Mesenchymal stem cell (in vitro differentiated cells and primary cell): Measurements from ENCODE around the gene PTPN14.
"Not testable (repeated sequence)": the region's sequence is repeated elsewhere in the genome, so short reads cannot be mapped to it uniquely, and the experiment has no call there.

Experiments
- DNase-seq: peaks from one replicate; pipeline ENCODE4 v3.0.0-alpha.2; 2013
- H2AFZ ChIP-seq: one replicate; pipeline ENCODE4 v1.6.1; 2013; ENCODE audit warnings: low read depth, mild to moderate bottlenecking, control low read depth, inconsistent platforms, low read length, moderate library complexity
- H2AK5ac ChIP-seq: 2 replicates; pipeline ENCODE4 v1.6.1; 2013; ENCODE audit warnings: low read length, moderate library complexity, mild to moderate bottlenecking, inconsistent platforms; ENCODE audit not compliant: severe bottlenecking
- H2BK120ac ChIP-seq: one replicate; pipeline ENCODE4 v1.6.1; 2013; ENCODE audit warnings: low read depth, mild to moderate bottlenecking, inconsistent platforms, low read length, moderate library complexity
- H2BK12ac ChIP-seq, 2 experiments: one replicate each; pipeline ENCODE4 v1.6.1; 2013; ENCODE audit warnings: inconsistent platforms in 2 of 2, low read length in 2 of 2, mild to moderate bottlenecking in 2 of 2, moderate library complexity in 2 of 2, control low read depth in 1 of 2
- H2BK15ac ChIP-seq: one replicate; pipeline ENCODE4 v1.6.1; 2013; ENCODE audit warnings: mild to moderate bottlenecking, low read depth, inconsistent platforms; ENCODE audit not compliant: poor library complexity, severe bottlenecking
- H2BK5ac ChIP-seq: 2 replicates; pipeline ENCODE4 v1.6.1; 2013; ENCODE audit warnings: low read depth, mild to moderate bottlenecking, low read length, control low read depth, inconsistent platforms; ENCODE audit not compliant: poor library complexity, severe bottlenecking
- H3K14ac ChIP-seq, 2 experiments: one replicate each; pipeline ENCODE4 v1.6.1; 2013; ENCODE audit warnings: inconsistent platforms in 2 of 2, low read length in 2 of 2, control low read depth in 1 of 2, mild to moderate bottlenecking in 1 of 2, moderate library complexity in 1 of 2
- H3K18ac ChIP-seq, 2 experiments: one replicate each; pipeline ENCODE4 v1.6.1; 2013; ENCODE audit warnings: inconsistent platforms in 2 of 2, low read length in 2 of 2, control low read depth in 1 of 2, low read depth in 1 of 2, mild to moderate bottlenecking in 1 of 2
- H3K23ac ChIP-seq, 2 experiments: one replicate each; pipeline ENCODE4 v1.6.1; 2013; ENCODE audit warnings: inconsistent platforms in 2 of 2, low read length in 2 of 2, mild to moderate bottlenecking in 2 of 2, moderate library complexity in 2 of 2, control low read depth in 1 of 2
- H3K27ac ChIP-seq: 2 replicates; pipeline ENCODE4 v1.5.1; 2013; ENCODE audit warnings: mild to moderate bottlenecking, moderate library complexity, low read length, control low read depth, inconsistent platforms; ENCODE audit not compliant: poor library complexity, severe bottlenecking
- H3K27me3 ChIP-seq, 2 experiments: 2 replicates each; pipeline versions ENCODE4 v1.6.1 to v1.7.0; 2013; ENCODE audit warnings: low read length in 2 of 2, mild to moderate bottlenecking in 2 of 2, moderate library complexity in 2 of 2, control low read depth in 1 of 2, inconsistent platforms in 1 of 2; ENCODE audit not compliant: control insufficient read depth in 1 of 2, insufficient read depth in 1 of 2
- H3K36me3 ChIP-seq, 2 experiments: 2 replicates each; pipeline versions ENCODE4 v1.6.1 to v1.7.0; 2013; ENCODE audit warnings: low read length in 2 of 2, control low read depth in 1 of 2, inconsistent platforms in 1 of 2, low read depth in 1 of 2, mild to moderate bottlenecking in 1 of 2; ENCODE audit not compliant: insufficient read depth in 2 of 2, control insufficient read depth in 1 of 2
- H3K4ac ChIP-seq, 2 experiments: one replicate each; pipeline ENCODE4 v1.6.1; 2013; ENCODE audit warnings: inconsistent platforms in 2 of 2, low read length in 2 of 2, mild to moderate bottlenecking in 2 of 2, moderate library complexity in 2 of 2, control low read depth in 1 of 2, low read depth in 1 of 2
- H3K4me1 ChIP-seq: 2 replicates; pipeline ENCODE4 v1.6.1; 2013; ENCODE audit warnings: low read depth, low read length, control low read depth; ENCODE audit not compliant: control insufficient read depth, insufficient read depth
- H3K4me2 ChIP-seq: 2 replicates; pipeline ENCODE4 v1.6.1; 2013; ENCODE audit warnings: low read length, mild to moderate bottlenecking, inconsistent platforms; ENCODE audit not compliant: poor library complexity, severe bottlenecking
- H3K4me3 ChIP-seq, 2 experiments: 2 replicates each; pipeline versions ENCODE4 v1.5.1 to v1.7.0; 2013; ENCODE audit warnings: low read length in 2 of 2, mild to moderate bottlenecking in 2 of 2, control low read depth in 1 of 2, low read depth in 1 of 2; ENCODE audit not compliant: insufficient read depth in 1 of 2
- H3K79me1 ChIP-seq: replicated peaks from 2 replicates; pipeline ENCODE4 v1.6.1; 2013; ENCODE audit warnings: mild to moderate bottlenecking, control low read depth, low read length, inconsistent platforms; ENCODE audit not compliant: poor library complexity, severe bottlenecking
- H3K9ac ChIP-seq: 2 replicates; pipeline ENCODE4 v1.7.0; 2013; ENCODE audit warnings: mild to moderate bottlenecking, low read length, moderate library complexity
- H3K9me3 ChIP-seq: 2 replicates; pipeline ENCODE4 v1.7.0; 2013; ENCODE audit warnings: mild to moderate bottlenecking, low read length; ENCODE audit not compliant: control insufficient read depth
- H4K8ac ChIP-seq: one replicate; pipeline ENCODE4 v1.6.1; 2013; ENCODE audit warnings: inconsistent platforms, mild to moderate bottlenecking, low read length, moderate library complexity
- H4K91ac ChIP-seq: one replicate; pipeline ENCODE4 v1.6.1; 2013; ENCODE audit warnings: mild to moderate bottlenecking, low read length, inconsistent platforms
- WGBS: methylation state at CpG from one replicate; pipeline ENCODE4 v1.1.7; 2013; ENCODE audit warnings: mixed read lengths; 5-methylcytosine and 5-hydroxymethylcytosine counted together

The PTPN14 gene

DNA sequence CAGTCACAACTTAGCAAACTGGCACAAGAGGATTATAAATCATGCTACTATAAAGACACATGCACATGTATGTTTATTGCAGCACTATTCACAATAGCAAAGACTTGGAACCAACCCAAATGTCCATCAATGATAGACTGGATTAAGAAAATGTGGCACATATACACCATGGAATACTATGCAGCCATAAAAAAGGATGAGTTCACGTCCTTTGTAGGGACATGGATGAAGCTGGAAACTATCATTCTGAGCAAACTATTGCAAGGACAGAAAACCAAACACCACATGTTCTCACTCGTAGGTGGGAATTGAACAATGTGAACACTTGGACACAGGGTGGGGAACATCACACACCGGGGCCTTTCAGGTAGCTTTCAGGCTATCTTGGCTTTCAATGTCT lies 41.8 kb downstream of the PTPN14 start:
- not testable (repeated sequence) for H2BK120ac ChIP-seq, DNase-seq, H2AFZ ChIP-seq, H3K9ac ChIP-seq, H2BK5ac ChIP-seq, H3K4me2 ChIP-seq, H3K14ac ChIP-seq, H3K18ac ChIP-seq, H2AK5ac ChIP-seq, H3K79me1 ChIP-seq, H4K8ac ChIP-seq, H3K9me3 ChIP-seq, H3K4ac ChIP-seq, H2BK15ac ChIP-seq, H3K23ac ChIP-seq, H3K27ac ChIP-seq, H2BK12ac ChIP-seq, H3K27me3 ChIP-seq, H4K91ac ChIP-seq, H3K4me3 ChIP-seq
- H3K4me1 ChIP-seq: peaks cover 25% of the 10 kb centered on the region
- H3K36me3 ChIP-seq: peaks cover 14 to 16% of the 10 kb centered on the region in 2 experiments
- 100% methylated on average over 3 of the region's 3 CpGs for WGBS

DNA sequence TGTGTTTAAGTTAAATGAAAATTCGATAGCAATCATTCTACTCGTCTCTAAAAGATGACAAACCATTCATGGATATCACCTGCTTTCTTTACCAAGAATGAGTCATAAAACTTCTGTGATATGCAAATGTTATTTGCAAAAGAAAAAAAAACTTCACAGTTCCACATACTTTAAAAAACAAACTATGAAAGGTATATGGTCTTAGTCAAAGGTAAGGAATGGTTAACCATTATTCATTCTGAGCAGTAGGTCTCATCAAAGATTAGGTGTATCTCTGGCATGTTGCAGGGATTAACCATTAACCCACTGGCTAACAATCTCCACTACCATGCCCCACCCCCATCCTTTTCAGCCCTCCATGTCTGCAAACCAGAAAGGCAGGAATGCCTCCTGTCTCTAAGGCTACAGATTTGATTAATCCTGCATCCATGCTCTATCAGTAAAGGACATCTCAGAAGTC lies 44.4 kb downstream of the PTPN14 start:
- H3K27ac ChIP-seq: peak overlapping the region; percentile 88
- H3K4me1 ChIP-seq: peaks cover 23% of the 10 kb centered on the region
- H3K14ac ChIP-seq: no peak overlapping the region
- H3K23ac ChIP-seq: no peak overlapping the region
- DNase-seq: no peak
- no peak overlapping the region for H2BK12ac ChIP-seq
- peaks cover 17 to 18% of the 10 kb centered on the region in 2 experiments for H3K36me3 ChIP-seq
- no peak overlapping the region for H4K91ac ChIP-seq
- no peak overlapping the region for H3K4me3 ChIP-seq
- H4K8ac ChIP-seq: no peak overlapping the region
- H3K79me1 ChIP-seq: no peaks in the 10 kb centered on the region
- no peak overlapping the region for H2BK15ac ChIP-seq
- no peak overlapping the region for H2AK5ac ChIP-seq
- no CpG with 5 or more reads among the region's 2 CpGs for WGBS
- no peak overlapping the region for H2BK120ac ChIP-seq
- no peaks in the 10 kb centered on the region for H3K27me3 ChIP-seq
- H3K18ac ChIP-seq: no peak overlapping the region
- no peaks in the 10 kb centered on the region for H3K9me3 ChIP-seq
- H3K9ac ChIP-seq: no peak overlapping the region
- no peak overlapping the region for H3K4me2 ChIP-seq
- H2BK5ac ChIP-seq: peak overlapping the region; percentile 50
- H2AFZ ChIP-seq: no peak overlapping the region
- no peak overlapping the region for H3K4ac ChIP-seq

DNA sequence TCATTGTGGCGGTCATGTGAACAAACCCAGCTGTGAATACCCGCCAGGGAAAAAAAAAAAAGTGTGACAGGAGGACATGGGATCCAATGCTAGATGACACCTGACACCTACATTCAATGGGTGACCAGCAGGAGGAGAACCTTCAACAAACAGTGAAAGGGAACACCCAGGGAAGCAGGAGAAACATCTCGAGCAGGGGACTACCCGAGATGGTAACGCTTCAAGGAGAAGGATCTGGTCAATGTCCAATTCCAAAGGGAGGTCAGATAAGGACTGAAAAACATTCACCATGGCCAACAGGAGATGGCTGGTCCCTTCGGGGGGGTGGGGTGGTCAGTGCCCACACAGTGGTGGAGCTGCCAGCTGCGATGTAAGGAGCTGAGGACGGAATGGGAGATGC lies 46.3 kb downstream of the PTPN14 start:
- no peaks in the 10 kb centered on the region for H3K79me1 ChIP-seq
- peaks cover 13% of the 10 kb centered on the region in 2 experiments for H3K36me3 ChIP-seq
- H3K4me2 ChIP-seq: no peak overlapping the region
- H2AK5ac ChIP-seq: peak overlapping the region; percentile 46
- no peak overlapping the region for H2BK120ac ChIP-seq
- 93% methylated on average over 8 of the region's 8 CpGs for WGBS
- peak overlapping the region; percentile 88 for H3K27ac ChIP-seq
- peak overlapping the region in 1 of 2 experiments; percentile 32 for H3K4ac ChIP-seq
- H3K4me1 ChIP-seq: peaks cover 21% of the 10 kb centered on the region
- no peak overlapping the region for H3K23ac ChIP-seq
- H4K8ac ChIP-seq: no peak overlapping the region
- no peak overlapping the region for H2BK5ac ChIP-seq
- H2AFZ ChIP-seq: no peak overlapping the region
- no peak overlapping the region for H2BK15ac ChIP-seq
- no peak overlapping the region for H3K18ac ChIP-seq
- no peaks in the 10 kb centered on the region for H3K9me3 ChIP-seq
- no peak overlapping the region for H3K9ac ChIP-seq
- H3K14ac ChIP-seq: no peak overlapping the region
- no peak overlapping the region for H3K4me3 ChIP-seq
- no peak overlapping the region for H2BK12ac ChIP-seq
- no peaks in the 10 kb centered on the region for H3K27me3 ChIP-seq
- DNase-seq: no peak
- H4K91ac ChIP-seq: no peak overlapping the region

GRCh38 chr1:214504330-214504729 lies 47.1 kb downstream of the PTPN14 start:
- H4K8ac ChIP-seq: peak overlapping the region; percentile 35
- WGBS: 92% methylated on average over 4 of the region's 5 CpGs
- H3K4me1 ChIP-seq: peaks cover 21% of the 10 kb centered on the region
- no peak overlapping the region for H2AFZ ChIP-seq
- H3K9me3 ChIP-seq: no peaks in the 10 kb centered on the region
- H3K4ac ChIP-seq: no peak overlapping the region
- no peak overlapping the region for H2BK5ac ChIP-seq
- no peak overlapping the region for H3K23ac ChIP-seq
- H2BK120ac ChIP-seq: no peak overlapping the region
- H3K18ac ChIP-seq: no peak overlapping the region
- H3K4me3 ChIP-seq: no peak overlapping the region
- H3K79me1 ChIP-seq: no peaks in the 10 kb centered on the region
- no peak for DNase-seq
- peak overlapping the region; percentile 88 for H3K27ac ChIP-seq
- H2BK15ac ChIP-seq: no peak overlapping the region
- peak overlapping the region; percentile 6 for H2AK5ac ChIP-seq
- H4K91ac ChIP-seq: no peak overlapping the region
- no peak overlapping the region for H2BK12ac ChIP-seq
- H3K9ac ChIP-seq: no peak overlapping the region
- no peak overlapping the region for H3K4me2 ChIP-seq
- peaks cover 12 to 13% of the 10 kb centered on the region in 2 experiments for H3K36me3 ChIP-seq
- no peak overlapping the region for H3K14ac ChIP-seq
- H3K27me3 ChIP-seq: no peaks in the 10 kb centered on the region
